ENCODE measurements around the gene NPIPA7.
"Not testable (repeated sequence)": the region's sequence is repeated elsewhere in the genome, so short reads cannot be mapped to it uniquely, and the experiment has no call there.

- TF ChIP-seq, protein P1, sequence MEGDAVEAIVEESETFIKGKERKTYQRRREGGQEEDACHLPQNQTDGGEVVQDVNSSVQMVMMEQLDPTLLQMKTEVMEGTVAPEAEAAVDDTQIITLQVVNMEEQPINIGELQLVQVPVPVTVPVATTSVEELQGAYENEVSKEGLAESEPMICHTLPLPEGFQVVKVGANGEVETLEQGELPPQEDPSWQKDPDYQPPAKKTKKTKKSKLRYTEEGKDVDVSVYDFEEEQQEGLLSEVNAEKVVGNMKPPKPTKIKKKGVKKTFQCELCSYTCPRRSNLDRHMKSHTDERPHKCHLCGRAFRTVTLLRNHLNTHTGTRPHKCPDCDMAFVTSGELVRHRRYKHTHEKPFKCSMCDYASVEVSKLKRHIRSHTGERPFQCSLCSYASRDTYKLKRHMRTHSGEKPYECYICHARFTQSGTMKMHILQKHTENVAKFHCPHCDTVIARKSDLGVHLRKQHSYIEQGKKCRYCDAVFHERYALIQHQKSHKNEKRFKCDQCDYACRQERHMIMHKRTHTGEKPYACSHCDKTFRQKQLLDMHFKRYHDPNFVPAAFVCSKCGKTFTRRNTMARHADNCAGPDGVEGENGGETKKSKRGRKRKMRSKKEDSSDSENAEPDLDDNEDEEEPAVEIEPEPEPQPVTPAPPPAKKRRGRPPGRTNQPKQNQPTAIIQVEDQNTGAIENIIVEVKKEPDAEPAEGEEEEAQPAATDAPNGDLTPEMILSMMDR (IDR thresholded peaks at IDR 0.05), result not testable (repeated sequence)
- not testable (repeated sequence) for TF ChIP-seq POLR2A (IDR thresholded peaks at IDR 0.05)
Measured at GRCh38 chr16:16369081-16369856, 9.7 kb upstream of the NPIPA7 start.

Data from heart left ventricle (tissue), 13 donors.